Effector memory CD4-positive, alpha-beta T cell (primary cell): ENCODE results near the gene DNAI7.

ENCODE experiments used
- DNase-seq, 3 donors: peaks; one replicate each; pipeline ENCODE4 v3.0.0-alpha.2; 2020
- H3K27ac ChIP-seq: 2 replicates; pipeline ENCODE4 v1.7.0; 2013; ENCODE audit warnings: mild to moderate bottlenecking, low read length, moderate library complexity; ENCODE audit not compliant: insufficient read depth, poor library complexity, severe bottlenecking
- H3K27me3 ChIP-seq: replicated peaks from 2 replicates; pipeline ENCODE4 v1.7.0; 2013; ENCODE audit warnings: mild to moderate bottlenecking, low read length; ENCODE audit not compliant: insufficient read depth, control insufficient read depth, poor library complexity, severe bottlenecking
- H3K36me3 ChIP-seq: 2 replicates; pipeline ENCODE4 v1.7.0; 2013; ENCODE audit warnings: mild to moderate bottlenecking, low read length, moderate library complexity; ENCODE audit not compliant: control insufficient read depth, insufficient read depth
- H3K4me1 ChIP-seq: 2 replicates; pipeline ENCODE4 v1.7.0; 2013; ENCODE audit warnings: low read length, mild to moderate bottlenecking; ENCODE audit not compliant: control insufficient read depth, insufficient read depth, poor library complexity, severe bottlenecking
- H3K4me3 ChIP-seq: 2 replicates; pipeline ENCODE4 v1.7.0; 2013; ENCODE audit warnings: low read length, low read depth, mild to moderate bottlenecking; ENCODE audit not compliant: insufficient read depth, poor library complexity, severe bottlenecking
- H3K9me3 ChIP-seq: 2 replicates; pipeline ENCODE4 v1.7.0; 2013; ENCODE audit warnings: mild to moderate bottlenecking, low read length, moderate library complexity; ENCODE audit not compliant: control insufficient read depth

Gene DNAI7

GRCh38 chr12:25207411-25207810 is 12.5 kb upstream of the DNAI7 start:
- Histone ChIP-seq H3K27me3 (no peaks in the 10 kb centered on the region), H3K4me1 (no peaks in the 10 kb centered on the region), H3K9me3 (no peaks in the 10 kb centered on the region), H3K4me3 (no peak overlapping the region), H3K36me3 (peaks cover 17% of the 10 kb centered on the region), H3K27ac (no peak overlapping the region)
- no peak for DNase-seq

GRCh38 chr12:25202137-25202536 is 7.2 kb upstream of the DNAI7 start:
- H3K36me3 ChIP-seq: peaks cover 9% of the 10 kb centered on the region
- H3K27me3 ChIP-seq: no peaks in the 10 kb centered on the region
- DNase-seq: no peak
- no peaks in the 10 kb centered on the region for H3K9me3 ChIP-seq
- no peak overlapping the region for H3K4me3 ChIP-seq
- H3K27ac ChIP-seq: no peak overlapping the region
- no peaks in the 10 kb centered on the region for H3K4me1 ChIP-seq

- H3K4me1 ChIP-seq: peaks cover 6% of the 10 kb centered on the region
- no peak overlapping the region for H3K27ac ChIP-seq
- H3K9me3 ChIP-seq: no peaks in the 10 kb centered on the region
- no peaks in the 10 kb centered on the region for H3K27me3 ChIP-seq
- peaks cover 8% of the 10 kb centered on the region for H3K36me3 ChIP-seq
- no peak overlapping the region for H3K4me3 ChIP-seq
- DNase-seq: no peak
These were observed 5.7 kb upstream of the DNAI7 start for GRCh38 chr12:25200703-25201102.

GRCh38 chr12:25197608-25198007 is 2.6 kb upstream of the DNAI7 start:
- DNase-seq: no peak
- Histone ChIP-seq H3K36me3 (peaks cover under 1% of the 10 kb centered on the region), H3K27me3 (no peaks in the 10 kb centered on the region), H3K4me3 (no peak overlapping the region), H3K27ac (no peak overlapping the region), H3K9me3 (no peaks in the 10 kb centered on the region), H3K4me1 (peaks cover 15% of the 10 kb centered on the region)

- no peak for DNase-seq
- Histone ChIP-seq H3K27me3 (no peaks in the 10 kb centered on the region), H3K36me3 (no peaks in the 10 kb centered on the region), H3K4me3 (peak overlapping the region; percentile 77), H3K27ac (peak overlapping the region; percentile 86), H3K9me3 (no peaks in the 10 kb centered on the region), H3K4me1 (peaks cover 15% of the 10 kb centered on the region)
These were observed 271 bp downstream of the DNAI7 start for GRCh38 chr12:25194722-25195055.

- peak overlapping the region; percentile 86 for H3K27ac ChIP-seq
These were observed 746 bp downstream of the DNAI7 start for GRCh38 chr12:25194214-25194613.

GRCh38 chr12:25190793-25191192 is 4.2 kb downstream of the DNAI7 start:
- no peaks in the 10 kb centered on the region for H3K27me3 ChIP-seq
- no peaks in the 10 kb centered on the region for H3K36me3 ChIP-seq
- no peak overlapping the region for H3K4me3 ChIP-seq
- H3K27ac ChIP-seq: no peak overlapping the region
- DNase-seq: no peak
- no peaks in the 10 kb centered on the region for H3K9me3 ChIP-seq
- H3K4me1 ChIP-seq: peaks cover 10% of the 10 kb centered on the region

More at GRCh38 chr12:25194214-25194613, 746 bp downstream of the DNAI7 start:
- Histone ChIP-seq H3K36me3 (no peaks in the 10 kb centered on the region), H3K27me3 (no peaks in the 10 kb centered on the region), H3K4me3 (peak overlapping the region; percentile 77), H3K9me3 (no peaks in the 10 kb centered on the region), H3K4me1 (peaks cover 15% of the 10 kb centered on the region)
- no peak for DNase-seq

GRCh38 chr12:25189656-25190055 is 5.3 kb downstream of the DNAI7 start:
- H3K27ac ChIP-seq: no peak overlapping the region
- H3K27me3 ChIP-seq: no peaks in the 10 kb centered on the region
- no peaks in the 10 kb centered on the region for H3K36me3 ChIP-seq
- peaks cover 6% of the 10 kb centered on the region for H3K4me1 ChIP-seq
- H3K9me3 ChIP-seq: no peaks in the 10 kb centered on the region
- no peak overlapping the region for H3K4me3 ChIP-seq
- DNase-seq: no peak

- Histone ChIP-seq H3K36me3 (no peaks in the 10 kb centered on the region), H3K4me1 (no peaks in the 10 kb centered on the region), H3K9me3 (no peaks in the 10 kb centered on the region), H3K27ac (no peak overlapping the region), H3K4me3 (no peak overlapping the region), H3K27me3 (no peaks in the 10 kb centered on the region)
- no peak for DNase-seq
These were observed 7.2 kb downstream of the DNAI7 start for GRCh38 chr12:25187781-25188180.

GRCh38 chr12:25186788-25187402 is 8.1 kb downstream of the DNAI7 start:
- DNase-seq: no peak
- Histone ChIP-seq H3K36me3 (no peaks in the 10 kb centered on the region), H3K4me3 (peak overlapping the region; percentile 42), H3K27me3 (no peaks in the 10 kb centered on the region), H3K27ac (peak overlapping the region; percentile 44), H3K9me3 (no peaks in the 10 kb centered on the region), H3K4me1 (no peaks in the 10 kb centered on the region)
